Measurements from ENCODE around the gene SPTLC3.
A peak's percentile ranks its signal among the peaks of the same experiment; 100 is the strongest.

Gene SPTLC3

GRCh38 chr20:12987261-12987660 lies 21.5 kb upstream of the SPTLC3 start:
- DNase-seq: no peak

GRCh38 chr20:12989586-12990115 lies 19.1 kb upstream of the SPTLC3 start:
- no peak for DNase-seq

- DNase-seq: no peak
Observed at GRCh38 chr20:12997128-12997655, 11.6 kb upstream of the SPTLC3 start.

- no peak for DNase-seq
Observed at GRCh38 chr20:12998046-12998445, 10.7 kb upstream of the SPTLC3 start.

GRCh38 chr20:12999201-12999600 lies 9.6 kb upstream of the SPTLC3 start:
- DNase-seq: no peak

- DNase-seq: no peak
Observed at GRCh38 chr20:13002251-13002650, 6.5 kb upstream of the SPTLC3 start.

- DNase-seq: no peak
Observed at GRCh38 chr20:13006825-13007224, 1.9 kb upstream of the SPTLC3 start.

GRCh38 chr20:13007596-13007995 lies 1.2 kb upstream of the SPTLC3 start:
- no peak for DNase-seq

- peak in 1 of 2 experiments; percentile 21 for DNase-seq
Observed at GRCh38 chr20:13009682-13010406, 1.1 kb downstream of the SPTLC3 start.

- DNase-seq: no peak
Observed at GRCh38 chr20:13012886-13013285, 4.1 kb downstream of the SPTLC3 start.

- DNase-seq: no peak
Observed at GRCh38 chr20:13013411-13013810, 4.6 kb downstream of the SPTLC3 start.

GRCh38 chr20:13017235-13017634 lies 8.5 kb downstream of the SPTLC3 start:
- no peak for DNase-seq

GRCh38 chr20:13017883-13018535 lies 9.2 kb downstream of the SPTLC3 start:
- DNase-seq: no peak

- DNase-seq: no peak
Observed at GRCh38 chr20:13021205-13021970, 12.6 kb downstream of the SPTLC3 start.

GRCh38 chr20:13022401-13023155 lies 13.8 kb downstream of the SPTLC3 start:
- DNase-seq: peak in 1 of 2 experiments; percentile 26

- DNase-seq: no peak
Observed at GRCh38 chr20:13024596-13024995, 15.8 kb downstream of the SPTLC3 start.

- DNase-seq: no peak
Observed at GRCh38 chr20:13025181-13025580, 16.4 kb downstream of the SPTLC3 start.

- no peak for DNase-seq
Observed at GRCh38 chr20:13028001-13028400, 19.2 kb downstream of the SPTLC3 start.

GRCh38 chr20:13028673-13029072 lies 19.9 kb downstream of the SPTLC3 start:
- DNase-seq: no peak

- peak; percentile 86 to 96 for DNase-seq
Observed at GRCh38 chr20:13029687-13030375, 21.1 kb downstream of the SPTLC3 start.

GRCh38 chr20:13031751-13032150 lies 23.0 kb downstream of the SPTLC3 start:
- DNase-seq: no peak

- no peak for DNase-seq
Observed at GRCh38 chr20:13034115-13034514, 25.3 kb downstream of the SPTLC3 start.

All from SW 1271 (cell line).